CD14-positive monocyte (primary cell): Measurements from ENCODE around the gene LSM5. TPM values are rescaled to one million over a fixed set of nuclear protein-coding genes. Genes with fewer than 3 reads are reported as not detected.

Experiments used
- DNase-seq, 3 donors: peaks; one replicate each; pipeline ENCODE4 v3.0.0-alpha.2; 2011 to 2022
- H2AFZ ChIP-seq: 2 replicates; pipeline ENCODE4 v1.6.0; 2012; ENCODE audit warnings: mild to moderate bottlenecking, low read depth, low read length, inconsistent platforms; ENCODE audit not compliant: insufficient read depth, poor library complexity, severe bottlenecking
- H3K27ac ChIP-seq, 2 donors: 1 replicate in 1 of 2; 2 replicates in 1 of 2; pipeline ENCODE4 v1.5.1; 2012 to 2013; ENCODE audit warnings: low read length in 2 of 2, control low read depth in 1 of 2, inconsistent platforms in 1 of 2, low read depth in 1 of 2, mild to moderate bottlenecking in 1 of 2
- H3K27me3 ChIP-seq, 2 donors: one replicate each; pipeline versions ENCODE4 v1.6.0 to v1.6.1; 2011 to 2013; ENCODE audit warnings: low read length in 2 of 2; ENCODE audit not compliant: control insufficient read depth in 2 of 2, insufficient read depth in 2 of 2
- H3K36me3 ChIP-seq, 2 donors: replicated peaks in 1 of 2; 1 replicate in 1 of 2; 2 replicates in 1 of 2; pipeline versions ENCODE4 v1.5.1 to v1.6.1; 2012 to 2013; ENCODE audit warnings: low read length in 2 of 2, control low read depth in 1 of 2, inconsistent platforms in 1 of 2, mild to moderate bottlenecking in 1 of 2; ENCODE audit not compliant: insufficient read depth in 2 of 2, control insufficient read depth in 1 of 2
- H3K4me1 ChIP-seq, 2 donors: 1 replicate in 1 of 2; 2 replicates in 1 of 2; pipeline versions ENCODE4 v1.5.1 to v1.6.1; 2012 to 2013; ENCODE audit warnings: low read length in 2 of 2, control low read depth in 1 of 2, inconsistent platforms in 1 of 2, mild to moderate bottlenecking in 1 of 2, moderate library complexity in 1 of 2; ENCODE audit not compliant: insufficient read depth in 2 of 2, control insufficient read depth in 1 of 2
- H3K4me2 ChIP-seq: replicated peaks from 2 replicates; pipeline ENCODE3; 2012; ENCODE audit warnings: low read length, moderate library complexity, mild to moderate bottlenecking; ENCODE audit not compliant: poor library complexity, severe bottlenecking; ENCODE audit errors: extremely low read depth
- H3K4me3 ChIP-seq, 3 experiments: fragments of 200-600 bp in 1 of 3; sonication (generic) in 1 of 3; replicated peaks in 1 of 3; 1 replicate in 2 of 3; 2 replicates in 1 of 3; pipeline ENCODE4 v1.5.1; 2011 to 2013; ENCODE audit warnings: low read length in 3 of 3, mild to moderate bottlenecking in 3 of 3, control low read depth in 2 of 3, low read depth in 2 of 3, inconsistent platforms in 1 of 3, moderate library complexity in 1 of 3
- H3K79me2 ChIP-seq: 2 replicates; pipeline ENCODE4 v1.6.0; 2012; ENCODE audit warnings: mild to moderate bottlenecking, control low read depth, inconsistent platforms, low read length, moderate library complexity; ENCODE audit not compliant: insufficient read depth
- H3K9ac ChIP-seq: 2 replicates; pipeline ENCODE4 v1.6.0; 2017; ENCODE audit warnings: low read length, mild to moderate bottlenecking; ENCODE audit not compliant: insufficient read depth, poor library complexity, severe bottlenecking
- H3K9me3 ChIP-seq, 2 donors: replicated peaks in 1 of 2; 1 replicate in 1 of 2; 2 replicates in 1 of 2; pipeline versions ENCODE4 v1.5.1 to v1.6.1; 2012 to 2013; ENCODE audit warnings: low read length in 2 of 2, control low read depth in 1 of 2; ENCODE audit not compliant: control insufficient read depth in 1 of 2, insufficient read depth in 1 of 2
- H4K20me1 ChIP-seq: 2 replicates; pipeline ENCODE4 v1.6.0; 2012; ENCODE audit warnings: mild to moderate bottlenecking, low read length, control low read depth, moderate library complexity; ENCODE audit not compliant: insufficient read depth
- H3K27ac Mint-ChIP-seq, 7 donors: one replicate each; pipeline ENCODE4 v1.8.0; 2020; ENCODE audit warnings: mild to moderate bottlenecking in 7 of 7, mixed read lengths in 7 of 7, moderate library complexity in 6 of 7, inconsistent platforms in 2 of 7
- H3K27me3 Mint-ChIP-seq, 3 donors: one replicate each; pipeline ENCODE4 v1.8.0; 2021 to 2022; ENCODE audit warnings: low read depth in 3 of 3, mild to moderate bottlenecking in 3 of 3, mixed read lengths in 3 of 3, moderate library complexity in 3 of 3, inconsistent platforms in 1 of 3
- H3K36me3 Mint-ChIP-seq, 2 donors: one replicate each; pipeline ENCODE4 v1.8.0; 2020; ENCODE audit warnings: mixed read lengths in 2 of 2, inconsistent platforms in 1 of 2, mild to moderate bottlenecking in 1 of 2
- H3K4me1 Mint-ChIP-seq: one replicate; pipeline ENCODE4 v1.8.0; 2020; ENCODE audit warnings: mild to moderate bottlenecking, mixed read lengths
- H3K4me3 Mint-ChIP-seq, 2 donors: one replicate each; pipeline ENCODE4 v1.8.0; 2020; ENCODE audit warnings: mild to moderate bottlenecking in 2 of 2, mixed read lengths in 2 of 2, moderate library complexity in 1 of 2
- H3K9me3 Mint-ChIP-seq, 7 donors: one replicate each; pipeline ENCODE4 v1.8.0; 2020 to 2022; ENCODE audit warnings: mixed read lengths in 7 of 7, mild to moderate bottlenecking in 6 of 7, moderate library complexity in 6 of 7, inconsistent platforms in 2 of 7
- WGBS: methylation state at CpG from one replicate; pipeline ENCODE4 v1.1.5; 2013; ENCODE audit warnings: missing lambda C conversion rate; ENCODE audit not compliant: insufficient coverage; 5-methylcytosine and 5-hydroxymethylcytosine counted together
- intact Hi-C, 2 donors: fragments of 100-400 bp; cut with micrococcal nuclease; formaldehyde crosslinking; loops; one replicate each; pipeline versions ENCODE4 v1.15.0 to v1.15.1; 2023
- polyA plus RNA-seq, 3 donors: library from polyadenylated mRNA; depleted of rRNA in 1 of 3; unstranded in 2 of 3; stranded (reverse) in 1 of 3; fragments of 300-500 nt in 2 of 3; fragments of >200 nt in 1 of 3; fragmentation: Illumina TruSeq in 2 of 3; gene quantifications; 1 replicate in 2 of 3; 2 replicates in 1 of 3; pipeline ENCODE4 v1.2.3, GENCODE V29; 2012 to 2021
- TF ChIP-seq, protein P1 (sequence below): fragments of 200-600 bp; IDR thresholded peaks from one replicate; pipeline ENCODE4 v1.8.0; 2022; ENCODE audit warnings: antibody characterized with exemption, mild to moderate bottlenecking

Gene LSM5
- polyA plus RNA-seq, 3 donors = 16.4 to 81.1 (median 78.2) TPM

GRCh38 chr7:32518534-32519140 lies 28.5 kb upstream of the LSM5 start:
- H3K9ac ChIP-seq = no peak overlapping the region
- no peaks in the 10 kb centered on the region for H3K4me1 ChIP-seq
- H2AFZ ChIP-seq = no peak overlapping the region
- peaks cover 0 to 1% (median 0%) of the 10 kb centered on the region in 3 donors for H3K27me3 Mint-ChIP-seq
- no peak overlapping the region for H3K27ac Mint-ChIP-seq
- H3K4me1 Mint-ChIP-seq = peaks cover 5% of the 10 kb centered on the region
- peaks cover 44 to 62% of the 10 kb centered on the region in 2 donors for H3K9me3 ChIP-seq
- no peak overlapping the region for H3K4me3 Mint-ChIP-seq
- H3K36me3 ChIP-seq = peaks cover 0 to 67% of the 10 kb centered on the region in 2 donors
- WGBS = 88% methylated on average over 1 of the region's 2 CpGs
- H4K20me1 ChIP-seq = peaks cover 64% of the 10 kb centered on the region
- no peak overlapping the region for H3K27ac ChIP-seq
- DNase-seq = no peak
- intact Hi-C loops = no loop called here
- peaks cover 94% of the 10 kb centered on the region for H3K79me2 ChIP-seq
- H3K27me3 ChIP-seq = no peaks in the 10 kb centered on the region
- peaks cover 47 to 71% of the 10 kb centered on the region in 2 donors for H3K36me3 Mint-ChIP-seq
- H3K4me2 ChIP-seq = no peak overlapping the region
- TF ChIP-seq, protein P1, sequence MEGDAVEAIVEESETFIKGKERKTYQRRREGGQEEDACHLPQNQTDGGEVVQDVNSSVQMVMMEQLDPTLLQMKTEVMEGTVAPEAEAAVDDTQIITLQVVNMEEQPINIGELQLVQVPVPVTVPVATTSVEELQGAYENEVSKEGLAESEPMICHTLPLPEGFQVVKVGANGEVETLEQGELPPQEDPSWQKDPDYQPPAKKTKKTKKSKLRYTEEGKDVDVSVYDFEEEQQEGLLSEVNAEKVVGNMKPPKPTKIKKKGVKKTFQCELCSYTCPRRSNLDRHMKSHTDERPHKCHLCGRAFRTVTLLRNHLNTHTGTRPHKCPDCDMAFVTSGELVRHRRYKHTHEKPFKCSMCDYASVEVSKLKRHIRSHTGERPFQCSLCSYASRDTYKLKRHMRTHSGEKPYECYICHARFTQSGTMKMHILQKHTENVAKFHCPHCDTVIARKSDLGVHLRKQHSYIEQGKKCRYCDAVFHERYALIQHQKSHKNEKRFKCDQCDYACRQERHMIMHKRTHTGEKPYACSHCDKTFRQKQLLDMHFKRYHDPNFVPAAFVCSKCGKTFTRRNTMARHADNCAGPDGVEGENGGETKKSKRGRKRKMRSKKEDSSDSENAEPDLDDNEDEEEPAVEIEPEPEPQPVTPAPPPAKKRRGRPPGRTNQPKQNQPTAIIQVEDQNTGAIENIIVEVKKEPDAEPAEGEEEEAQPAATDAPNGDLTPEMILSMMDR = no peak
- no peak overlapping the region for H3K4me3 ChIP-seq
- peaks cover 35 to 61% (median 54%) of the 10 kb centered on the region in 7 donors for H3K9me3 Mint-ChIP-seq

DNA sequence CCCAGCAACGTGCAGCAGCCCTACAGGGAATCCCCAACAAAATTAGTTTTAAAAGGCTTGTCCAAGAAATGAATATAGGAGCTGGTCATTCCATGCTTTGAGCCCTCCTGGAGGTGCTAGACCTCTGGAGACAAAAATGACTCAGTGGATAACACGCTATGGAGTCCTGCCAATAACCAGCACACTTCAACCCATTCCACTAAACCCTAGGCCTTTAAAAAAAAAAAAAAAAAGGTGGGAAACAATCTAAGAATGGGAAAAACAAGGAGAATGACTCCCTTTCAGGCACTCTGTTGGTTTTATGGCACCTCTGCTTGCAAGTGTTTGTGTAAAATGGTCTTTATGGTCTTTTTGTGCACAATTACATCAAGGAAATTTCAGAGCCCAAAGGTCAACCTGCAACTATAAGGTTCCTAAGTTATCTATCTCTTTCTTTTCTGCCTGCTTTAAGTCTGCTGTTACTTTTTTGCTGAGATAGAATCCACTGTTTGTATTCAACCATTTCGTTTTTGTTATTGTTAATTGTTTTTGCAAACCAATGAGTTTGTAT lies 26.4 kb upstream of the LSM5 start:
- Mint-ChIP-seq H3K9me3 (peaks cover 36 to 60% (median 47%) of the 10 kb centered on the region in 7 donors), H3K27me3 (peaks cover 0 to 1% (median 0%) of the 10 kb centered on the region in 3 donors), H3K4me1 (peaks cover 5% of the 10 kb centered on the region), H3K4me3 (no peak overlapping the region), H3K27ac (peak overlapping the region in 1 of 7 donors; percentile 31), H3K36me3 (peaks cover 54 to 75% of the 10 kb centered on the region in 2 donors)
- no peak overlapping the region for H3K27ac ChIP-seq
- DNase-seq = no peak
- H3K36me3 ChIP-seq = peaks cover 0 to 72% of the 10 kb centered on the region in 2 donors
- intact Hi-C loops = no loop called here
- TF ChIP-seq, protein P1 = no peak
- peaks cover 99% of the 10 kb centered on the region for H3K79me2 ChIP-seq
- no peak overlapping the region for H3K4me3 ChIP-seq
- WGBS = no CpG with 5 or more reads among the region's 3 CpGs
- peaks cover 68% of the 10 kb centered on the region for H4K20me1 ChIP-seq
- H3K9me3 ChIP-seq = peaks cover 34 to 55% of the 10 kb centered on the region in 2 donors
- H3K27me3 ChIP-seq = no peaks in the 10 kb centered on the region
- no peak overlapping the region for H2AFZ ChIP-seq
- H3K4me2 ChIP-seq = no peak overlapping the region
- no peaks in the 10 kb centered on the region for H3K4me1 ChIP-seq
- H3K9ac ChIP-seq = no peak overlapping the region
